Dermis microvascular lymphatic vessel endothelial cell (primary cell): Measurements from ENCODE around the gene FMN1. TPM values are rescaled to one million over a fixed set of nuclear protein-coding genes. Genes with fewer than 3 reads are reported as not detected.
A peak's percentile ranks its signal among the peaks of the same experiment; 100 is the strongest.

Experiments
- DNase-seq, 2 donors: peaks; one replicate each; pipeline versions ENCODE4 v3.0.0 to v3.0.0-alpha.2; 2010; ENCODE audit warnings: low read depth in 2 of 2
- total RNA-seq: library from RNA; depleted of rRNA; stranded (reverse); fragments of >200 nt; gene quantifications from 2 replicates; pipeline ENCODE4 v1.2.1, GENCODE V29; 2014

The FMN1 gene, protein sequence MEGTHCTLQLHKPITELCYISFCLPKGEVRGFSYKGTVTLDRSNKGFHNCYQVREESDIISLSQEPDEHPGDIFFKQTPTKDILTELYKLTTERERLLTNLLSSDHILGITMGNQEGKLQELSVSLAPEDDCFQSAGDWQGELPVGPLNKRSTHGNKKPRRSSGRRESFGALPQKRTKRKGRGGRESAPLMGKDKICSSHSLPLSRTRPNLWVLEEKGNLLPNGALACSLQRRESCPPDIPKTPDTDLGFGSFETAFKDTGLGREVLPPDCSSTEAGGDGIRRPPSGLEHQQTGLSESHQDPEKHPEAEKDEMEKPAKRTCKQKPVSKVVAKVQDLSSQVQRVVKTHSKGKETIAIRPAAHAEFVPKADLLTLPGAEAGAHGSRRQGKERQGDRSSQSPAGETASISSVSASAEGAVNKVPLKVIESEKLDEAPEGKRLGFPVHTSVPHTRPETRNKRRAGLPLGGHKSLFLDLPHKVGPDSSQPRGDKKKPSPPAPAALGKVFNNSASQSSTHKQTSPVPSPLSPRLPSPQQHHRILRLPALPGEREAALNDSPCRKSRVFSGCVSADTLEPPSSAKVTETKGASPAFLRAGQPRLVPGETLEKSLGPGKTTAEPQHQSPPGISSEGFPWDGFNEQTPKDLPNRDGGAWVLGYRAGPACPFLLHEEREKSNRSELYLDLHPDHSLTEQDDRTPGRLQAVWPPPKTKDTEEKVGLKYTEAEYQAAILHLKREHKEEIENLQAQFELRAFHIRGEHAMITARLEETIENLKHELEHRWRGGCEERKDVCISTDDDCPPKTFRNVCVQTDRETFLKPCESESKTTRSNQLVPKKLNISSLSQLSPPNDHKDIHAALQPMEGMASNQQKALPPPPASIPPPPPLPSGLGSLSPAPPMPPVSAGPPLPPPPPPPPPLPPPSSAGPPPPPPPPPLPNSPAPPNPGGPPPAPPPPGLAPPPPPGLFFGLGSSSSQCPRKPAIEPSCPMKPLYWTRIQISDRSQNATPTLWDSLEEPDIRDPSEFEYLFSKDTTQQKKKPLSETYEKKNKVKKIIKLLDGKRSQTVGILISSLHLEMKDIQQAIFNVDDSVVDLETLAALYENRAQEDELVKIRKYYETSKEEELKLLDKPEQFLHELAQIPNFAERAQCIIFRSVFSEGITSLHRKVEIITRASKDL (N-terminal part only)
- total RNA-seq: under 0.01 TPM in 2 replicates

DNA sequence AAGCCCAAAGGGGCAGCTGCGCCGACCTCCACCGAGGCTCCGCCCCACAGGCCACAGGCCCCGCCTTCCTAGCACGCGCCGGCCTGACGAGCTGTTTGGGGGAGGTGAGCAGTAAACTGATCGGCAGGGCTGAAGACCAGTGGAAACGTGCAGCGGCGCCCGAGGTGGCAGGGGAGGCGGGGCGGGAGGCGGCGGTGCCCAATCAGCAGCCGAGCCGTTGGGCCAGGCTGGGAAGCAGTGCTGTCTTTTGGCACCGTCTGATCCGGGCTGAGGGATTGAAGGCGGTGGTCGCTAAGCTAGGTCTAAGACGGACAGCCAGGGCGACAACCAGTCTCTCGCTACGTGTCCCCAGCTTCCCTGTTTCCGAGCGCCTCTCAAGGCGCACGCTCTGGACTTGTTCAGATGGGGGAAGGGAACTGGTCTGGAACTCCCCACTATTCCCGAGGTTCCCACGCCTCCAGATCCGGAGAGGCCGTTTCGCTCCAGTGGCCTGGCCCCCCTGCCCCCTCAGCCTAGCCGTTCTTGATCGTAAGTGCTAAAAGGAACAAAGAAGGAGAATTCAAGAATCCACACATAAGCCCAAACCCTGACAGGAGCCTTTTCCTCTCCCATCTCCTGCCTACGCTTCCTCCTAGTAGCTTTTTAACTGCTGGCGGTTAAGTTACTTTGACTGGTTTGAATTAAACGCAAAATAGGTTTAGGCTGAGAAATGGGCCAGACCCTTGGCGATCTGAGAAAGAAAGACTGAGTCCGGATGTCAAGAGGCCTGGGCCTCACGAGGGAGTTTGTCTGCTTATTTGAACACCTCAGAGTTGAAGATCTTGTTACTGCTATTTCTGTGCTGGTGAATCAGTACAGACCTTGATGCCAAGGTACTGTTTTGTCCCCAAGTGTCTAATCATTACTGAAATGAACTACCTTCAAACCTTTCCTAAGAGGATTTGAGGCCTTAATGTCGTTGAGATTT lies at the start of gene FMN1:
Gene FMN1, minus strand, starts transcription at position 11 of the 967 bp plus-strand sequence. CDS start 39,800 bp downstream, outside the sequence.
- peak; percentile 77 to 94 for DNase-seq

DNA sequence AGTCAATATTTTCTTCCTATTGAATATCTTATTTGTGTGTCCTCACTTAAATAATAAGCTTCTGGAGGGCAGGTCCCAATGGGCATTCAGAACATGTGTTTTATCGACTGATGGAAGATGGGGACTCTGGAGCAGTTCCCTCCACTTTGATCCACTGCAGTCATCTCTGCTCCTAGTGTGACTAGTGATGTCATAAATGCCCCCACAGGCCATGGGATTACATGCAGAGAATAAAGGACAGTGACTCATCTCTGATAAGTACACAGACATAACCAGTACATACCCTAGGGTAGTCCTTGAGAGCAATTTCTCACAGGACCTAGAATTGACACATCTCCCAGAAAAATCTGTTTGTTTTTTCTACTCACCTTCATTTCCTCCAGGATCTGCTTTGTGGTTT lies 49.4 kb upstream of the FMN1 start:
- DNase-seq: peak in 1 of 2 donors; percentile 14

DNA sequence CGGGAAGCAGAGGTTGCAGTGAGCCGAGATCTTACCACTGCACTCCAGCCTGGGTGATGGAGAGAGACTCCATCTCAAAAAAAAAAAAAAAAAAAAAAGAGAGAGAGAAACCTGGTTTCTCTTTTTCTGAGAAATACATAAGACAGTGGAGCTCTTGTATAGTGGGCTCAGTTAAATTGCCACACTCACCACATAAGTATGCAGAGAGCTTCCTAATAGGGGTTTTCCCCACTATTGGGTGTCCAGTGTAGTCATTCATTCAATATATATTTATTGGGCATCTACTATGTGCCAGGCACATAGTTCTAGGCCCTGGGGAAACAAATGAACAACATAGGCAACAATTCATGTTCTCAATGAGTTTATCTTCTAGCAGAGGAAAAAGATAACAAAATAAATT lies 48.9 kb upstream of the FMN1 start:
- no peak for DNase-seq

DNA sequence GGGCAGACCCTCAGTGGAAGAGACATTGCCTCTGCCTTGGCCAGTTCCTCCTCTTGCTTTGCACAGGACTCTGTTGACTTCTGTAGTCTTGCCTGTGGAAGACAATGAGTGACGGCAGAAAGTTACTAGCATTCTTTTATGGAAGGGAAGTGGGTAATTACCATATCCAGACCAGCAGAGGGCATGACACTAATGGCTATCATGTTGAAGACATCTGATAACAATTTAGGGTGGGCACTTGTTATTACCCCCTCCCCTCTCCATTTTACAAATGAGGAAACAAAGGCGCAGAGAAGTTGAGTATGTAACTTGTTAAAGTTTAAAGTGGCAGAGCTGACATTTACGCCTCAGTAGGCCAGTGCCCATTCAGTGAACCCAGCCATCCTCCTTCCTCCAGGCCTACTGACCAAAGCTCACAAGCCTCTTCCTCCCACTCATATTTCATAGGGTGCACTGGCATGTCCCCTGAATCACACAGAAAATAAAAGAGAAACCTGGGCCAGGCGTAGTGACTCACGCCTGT lies 48.2 kb upstream of the FMN1 start:
- DNase-seq: peak in 1 of 2 donors; percentile 21

DNA sequence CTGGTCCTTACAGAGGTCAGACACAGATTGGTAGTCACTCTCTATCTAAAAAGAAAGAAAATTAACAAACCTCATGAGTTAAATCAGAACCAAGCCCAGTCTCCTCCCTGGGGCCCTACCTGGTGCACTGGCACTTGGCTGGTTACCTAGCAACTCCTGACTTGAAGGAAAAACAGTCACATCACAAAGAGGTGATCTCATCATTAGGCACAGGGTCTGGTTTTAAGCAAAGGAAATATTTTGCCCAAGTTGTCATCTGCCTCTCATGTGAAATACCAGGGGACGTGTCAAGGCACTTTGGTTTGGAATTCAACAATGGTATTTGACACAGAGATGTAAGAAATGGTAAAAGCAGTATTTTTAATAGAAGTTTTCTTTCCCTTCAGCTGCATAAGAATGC lies 47.7 kb upstream of the FMN1 start:
- DNase-seq: peak in 1 of 2 donors; percentile 8

DNA sequence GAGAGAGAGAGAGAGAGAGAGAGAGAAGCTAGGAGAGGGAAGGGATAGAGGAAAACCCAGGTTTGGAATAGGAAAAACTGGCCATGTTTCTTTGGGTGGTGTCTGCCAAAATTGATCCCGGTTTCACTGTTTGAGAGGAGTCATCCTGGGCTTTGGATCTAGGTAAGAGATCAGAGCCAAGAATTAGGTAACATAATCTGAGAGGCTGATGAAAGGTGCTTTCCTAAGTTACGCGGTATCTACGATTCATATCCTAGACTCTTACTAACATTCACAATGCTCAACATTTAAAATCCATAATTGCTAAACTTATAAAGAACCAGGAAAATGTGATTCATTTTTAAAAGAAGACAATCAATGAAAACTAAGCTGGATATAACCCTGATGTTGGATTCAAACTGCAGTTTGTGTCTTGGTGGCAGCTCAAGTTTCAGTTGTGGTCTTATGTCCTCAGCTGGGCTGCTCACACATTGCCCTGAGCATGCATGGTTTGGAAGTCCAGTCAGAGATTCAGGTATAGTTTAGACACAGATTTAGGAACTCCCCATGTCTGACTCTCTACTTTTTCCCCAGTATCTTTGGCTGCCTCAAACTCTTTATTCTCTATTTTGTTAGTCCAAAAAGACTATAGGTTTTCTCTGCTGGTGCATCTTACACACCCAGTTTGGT lies 42.5 kb upstream of the FMN1 start:
- no peak for DNase-seq

DNA sequence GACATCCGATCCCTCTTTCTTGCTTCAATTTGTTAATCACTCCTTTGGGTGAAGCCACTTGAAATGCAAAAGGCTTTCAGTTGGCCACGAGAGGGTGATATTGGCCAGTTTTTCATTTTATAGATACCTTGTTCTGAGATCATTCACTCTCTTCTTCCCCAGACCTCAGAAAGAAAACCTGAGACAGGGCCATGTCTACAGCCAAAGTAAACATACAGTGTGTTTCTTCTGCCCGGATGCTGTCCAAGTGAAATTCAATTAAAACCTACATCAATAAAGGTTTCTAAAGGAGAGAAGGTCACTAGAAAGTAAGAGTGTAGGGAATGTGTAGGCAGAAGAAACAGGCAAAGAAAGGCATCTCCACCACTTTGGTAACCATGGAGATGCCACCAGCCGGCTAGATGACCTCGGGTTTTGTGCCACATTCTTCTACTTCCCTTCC lies 39.5 kb upstream of the FMN1 start:
- DNase-seq: peak in 1 of 2 donors; percentile 38

DNA sequence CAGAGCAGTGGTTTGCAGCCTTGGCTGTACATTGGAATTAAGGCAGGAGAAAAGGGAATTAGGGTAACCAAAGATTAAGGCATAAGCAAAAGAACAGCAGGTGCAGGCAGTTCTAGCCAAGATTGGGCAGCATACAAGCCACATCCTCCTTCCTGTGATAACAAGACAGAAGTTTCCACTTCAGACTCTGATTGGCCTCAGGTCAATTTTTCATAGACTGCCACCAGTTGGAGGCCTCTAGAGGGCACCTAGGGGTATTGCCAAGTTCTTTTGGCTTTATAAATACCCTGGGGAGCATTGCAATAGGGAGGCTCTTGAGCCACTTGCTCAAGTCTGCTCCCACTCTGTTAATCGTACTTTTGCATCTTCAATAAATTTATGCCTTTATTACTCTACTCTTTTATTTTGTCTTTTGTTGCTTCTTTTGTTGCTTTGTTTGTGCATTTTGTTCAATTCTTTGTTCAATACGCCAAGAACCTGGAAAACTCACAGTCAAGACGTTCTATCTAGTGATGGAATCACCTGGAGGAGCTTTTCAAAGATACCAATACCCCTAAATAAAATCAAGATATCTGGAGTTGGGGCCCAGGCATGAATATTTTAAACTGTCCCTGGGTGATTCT lies 32.2 kb upstream of the FMN1 start:
- peak in 1 of 2 donors; percentile 55 for DNase-seq

DNA sequence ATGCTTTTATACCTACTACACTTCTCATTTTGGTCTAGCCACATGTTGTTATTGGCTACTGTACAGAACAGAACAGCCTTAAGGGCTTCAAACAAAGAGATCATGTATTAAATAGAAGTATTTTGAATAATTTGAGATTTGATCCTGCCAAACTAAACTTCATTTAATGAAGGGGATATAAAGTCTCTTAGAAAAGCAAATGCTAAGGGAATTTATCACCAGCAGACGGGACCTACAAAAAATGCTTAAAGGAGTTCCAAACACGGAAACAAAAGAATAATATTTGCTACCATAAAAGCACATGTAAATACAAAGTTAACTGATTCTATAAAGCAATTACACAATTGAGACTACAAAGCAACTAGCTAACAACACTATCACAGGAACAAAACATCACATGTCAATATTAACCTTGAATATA lies 23.6 kb upstream of the FMN1 start:
- DNase-seq: no peak

DNA sequence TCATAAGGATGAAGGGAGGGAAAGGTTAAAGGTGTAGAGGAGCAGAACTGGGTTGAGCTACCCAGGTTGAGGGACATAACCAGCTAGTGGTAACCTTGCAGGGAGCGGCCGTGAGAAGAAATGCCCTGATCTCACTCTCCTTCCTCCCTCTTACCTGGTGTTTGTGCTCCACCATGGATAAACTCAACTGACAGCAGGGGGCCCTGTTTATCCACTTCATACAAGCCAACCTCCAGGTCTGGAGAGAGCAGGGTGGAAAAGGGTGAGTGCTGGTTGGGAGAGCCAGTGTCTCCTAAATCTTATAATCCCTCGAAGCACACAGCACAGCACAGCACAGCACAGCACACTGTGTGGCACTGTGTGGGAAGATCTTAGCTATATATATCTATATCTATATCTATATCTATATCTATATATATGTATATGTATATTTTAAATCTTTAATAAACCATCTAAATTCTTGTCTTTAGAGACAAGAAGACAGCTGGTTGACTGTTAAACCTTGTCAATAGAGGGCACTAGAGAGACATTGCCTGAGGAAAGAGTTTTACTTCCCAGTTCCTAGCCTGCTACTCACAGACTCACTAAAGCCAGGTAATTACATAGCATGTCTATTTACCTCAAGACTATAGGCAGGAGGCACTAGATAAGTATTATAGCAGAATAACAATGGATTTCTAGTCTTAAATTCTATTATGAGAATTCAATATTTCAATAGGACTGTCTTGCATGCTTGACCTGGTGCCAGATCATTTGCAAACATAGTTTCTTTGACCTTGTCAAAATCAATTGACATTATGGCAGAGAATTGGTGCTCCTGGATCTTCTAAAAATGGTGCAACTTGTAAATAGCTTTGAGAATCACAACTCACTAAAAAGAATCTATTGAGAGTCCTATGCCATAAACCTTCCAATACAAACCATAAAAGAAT lies 21.7 kb upstream of the FMN1 start:
- peak in 1 of 2 donors; percentile 30 for DNase-seq

DNA sequence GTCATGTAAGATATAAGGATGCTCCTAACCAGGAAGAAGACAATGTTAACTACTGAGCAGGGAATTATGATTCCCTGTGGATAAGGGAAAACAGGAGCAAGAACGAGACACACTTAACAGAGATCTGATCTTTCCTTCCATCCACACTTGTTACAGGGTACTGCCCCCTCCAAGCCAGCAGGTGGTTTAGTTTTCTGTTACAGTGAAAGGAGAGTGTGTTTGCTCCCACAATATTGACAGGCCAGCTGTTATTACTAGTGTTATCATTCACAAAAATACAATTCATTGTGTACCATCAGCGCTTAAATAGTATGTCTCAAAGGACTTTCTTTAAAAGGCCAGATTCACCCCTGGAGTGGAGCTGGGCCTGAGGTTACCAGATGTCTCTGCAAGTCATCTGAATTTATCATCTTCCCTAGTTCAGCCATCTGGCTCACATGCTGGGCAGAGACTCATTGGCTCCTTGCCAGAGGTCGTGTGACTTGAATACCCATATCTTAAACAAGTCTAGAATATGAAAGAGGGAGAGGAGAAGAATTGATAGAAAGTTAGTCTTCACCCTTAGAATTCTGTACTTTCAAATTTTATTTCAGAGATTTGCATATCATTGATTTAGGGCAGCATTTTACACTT lies 16.8 kb upstream of the FMN1 start:
- no peak for DNase-seq

DNA sequence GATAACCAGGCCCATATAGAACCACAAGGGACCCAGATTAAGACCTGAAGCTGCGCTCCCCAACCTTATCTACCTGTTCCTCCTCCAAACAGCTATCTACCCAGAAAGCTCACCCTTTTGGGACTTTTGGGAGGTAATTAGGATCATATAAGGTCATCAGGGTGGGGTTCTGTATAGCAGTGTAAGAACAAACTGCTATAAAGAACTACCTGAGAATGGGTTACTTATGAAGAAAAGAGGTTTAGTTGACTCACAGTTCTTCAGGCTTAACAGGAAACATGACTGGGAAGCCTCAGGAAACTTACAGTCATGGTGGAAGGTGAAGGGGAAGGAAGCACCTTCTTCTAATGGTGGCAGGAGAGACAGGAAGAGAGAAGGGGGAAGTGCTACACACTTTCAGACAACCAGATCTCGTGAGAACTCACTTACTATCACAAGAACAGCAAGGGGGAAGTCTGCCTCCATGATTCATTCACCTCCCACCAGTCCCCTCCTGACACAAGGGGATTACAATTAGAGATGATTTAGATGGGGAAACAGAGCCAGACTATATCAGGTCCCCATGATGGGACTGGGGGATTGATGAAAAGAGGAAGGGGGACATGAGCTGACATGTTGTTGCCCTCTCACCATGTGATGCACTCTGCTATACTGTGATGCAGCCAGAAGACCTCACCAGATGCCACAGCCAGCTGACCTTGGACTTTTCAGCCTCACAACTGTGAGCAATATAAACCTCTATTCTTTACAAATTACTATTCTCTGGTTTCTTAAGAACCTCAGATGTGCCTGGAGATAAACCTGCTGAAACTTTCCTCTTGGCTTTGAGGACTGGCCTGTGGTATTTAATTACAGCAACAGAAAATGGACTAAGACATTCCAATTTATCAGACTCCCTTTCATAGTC lies 15.3 kb upstream of the FMN1 start:
- DNase-seq: no peak

DNA sequence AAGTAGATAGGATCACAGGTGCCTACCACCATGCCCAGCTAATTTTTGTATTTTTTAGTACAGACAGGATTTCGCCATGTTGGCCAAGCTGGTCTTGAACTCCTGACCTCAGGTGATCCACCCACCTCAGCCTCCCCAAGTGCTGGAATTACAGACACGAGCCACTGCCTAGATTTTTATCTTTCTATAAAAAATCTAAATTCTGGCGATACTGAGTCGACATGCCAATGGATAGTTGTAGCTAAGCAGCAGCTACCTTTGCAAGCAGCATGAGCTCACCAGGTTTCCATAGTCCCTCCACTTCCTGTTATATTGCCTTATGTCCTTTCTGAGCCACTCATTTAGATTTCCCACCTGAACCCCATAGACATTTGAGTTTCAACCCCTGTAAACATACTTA lies 13.1 kb upstream of the FMN1 start:
- no peak for DNase-seq

DNA sequence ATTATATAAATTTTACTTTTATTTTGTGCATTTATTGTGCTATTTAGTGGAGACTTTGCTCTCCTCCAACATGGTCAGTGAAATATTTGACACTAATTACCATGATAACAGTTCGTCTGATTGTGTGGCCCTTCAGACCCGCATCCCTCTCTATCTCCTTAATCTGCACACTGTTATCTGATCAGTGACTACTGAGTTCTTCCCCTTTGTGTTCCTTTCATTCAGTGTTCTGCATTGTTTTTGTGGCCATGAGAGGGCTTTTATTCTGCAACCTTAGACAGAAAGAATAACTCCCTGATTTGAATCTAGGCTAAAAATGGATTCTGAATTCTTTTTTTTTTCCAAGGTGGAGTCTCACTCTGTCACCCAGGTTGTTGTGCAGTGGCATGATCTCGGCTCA lies 11.9 kb upstream of the FMN1 start:
- DNase-seq: no peak

DNA sequence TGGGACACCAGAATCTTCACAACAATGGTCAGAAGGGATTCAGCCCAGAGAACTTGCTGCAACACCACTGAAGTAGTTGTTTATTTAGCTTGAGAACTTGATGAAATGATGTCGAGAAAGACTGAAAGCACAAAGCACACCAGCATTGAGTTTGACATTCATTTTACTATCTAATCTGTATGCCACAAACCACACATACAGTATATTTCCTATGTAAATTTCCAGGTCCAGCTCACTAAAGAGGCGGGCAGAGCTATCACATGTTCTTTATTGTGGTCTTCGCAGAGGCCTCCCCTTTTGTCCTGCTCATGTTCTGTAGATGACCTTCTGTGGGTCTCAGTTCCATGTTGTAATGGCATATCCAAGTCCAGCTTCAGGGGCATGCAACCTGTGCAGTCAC lies 10.4 kb upstream of the FMN1 start:
- DNase-seq: no peak

DNA sequence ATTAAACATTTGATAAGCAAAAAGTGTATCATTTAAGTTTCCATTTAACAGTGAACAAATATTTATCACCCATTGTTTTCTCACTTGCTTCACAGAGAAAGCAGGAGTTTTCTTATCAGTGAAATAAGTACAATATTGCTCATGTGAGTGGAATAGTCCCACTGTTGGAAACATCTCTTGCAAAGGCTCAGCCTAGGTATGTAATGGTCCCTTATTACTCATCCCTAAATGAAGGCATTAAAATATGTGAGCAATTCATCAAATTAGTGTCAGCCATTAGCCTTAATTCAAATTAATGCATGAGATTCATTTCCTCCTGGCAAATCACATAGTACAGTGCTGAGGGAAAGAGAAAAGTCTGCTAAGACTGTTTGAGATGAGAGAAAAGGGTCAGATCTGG lies 9.6 kb upstream of the FMN1 start:
- no peak for DNase-seq
